WTC11 (cell line): ENCODE results near the gene FSTL4. TPM values are rescaled to one million over a fixed set of nuclear protein-coding genes. Genes with fewer than 3 reads are reported as not detected.

Source experiments
- ATAC-seq: fragments of 200-7000 bp; cut with Tn5 transposase; 2 replicates; pipeline ENCODE4 v1.10.0; 2021; ENCODE audit warnings: mild to moderate bottlenecking, moderate library complexity
- CTCF ChIA-PET: fragments of 300-600 bp; sonication (Branson Sonifier 250); formaldehyde crosslinking; loops from one replicate; lab custom pipeline; 2021; ENCODE audit warnings: antibody characterized with exemption; lab: Charles Lee
- POLR2A ChIA-PET: fragments of 350-600 bp; sonication (Branson Sonifier 250); formaldehyde crosslinking; loops from one replicate; lab custom pipeline; 2021; ENCODE audit warnings: antibody characterized with exemption; lab: Charles Lee
- DNase-seq: peaks from one replicate; pipeline ENCODE4 v3.0.0; 2021; ENCODE audit warnings: low spot score
- H3K27ac Mint-ChIP-seq: 2 replicates; pipeline ENCODE4 v1.8.0; 2021; ENCODE audit warnings: mixed read lengths
- H3K27me3 Mint-ChIP-seq: 2 replicates; pipeline ENCODE4 v1.8.0; 2021; ENCODE audit warnings: low read depth, mild to moderate bottlenecking, moderate library complexity, mixed read lengths
- H3K36me3 Mint-ChIP-seq: 2 replicates; pipeline ENCODE4 v1.8.0; 2021; ENCODE audit warnings: mixed read lengths
- H3K4me1 Mint-ChIP-seq: 2 replicates; pipeline ENCODE4 v1.8.0; 2022; ENCODE audit warnings: mixed read lengths
- H3K4me3 Mint-ChIP-seq: 2 replicates; pipeline ENCODE4 v1.8.0; 2021; ENCODE audit warnings: mild to moderate bottlenecking, moderate library complexity, mixed read lengths
- H3K9me3 Mint-ChIP-seq: 2 replicates; pipeline ENCODE4 v1.8.0; 2021; ENCODE audit warnings: mixed read lengths
- ESRRA ChIP-seq: sonication (generic); formaldehyde crosslinking; IDR thresholded peaks from 2 replicates; pipeline ENCODE4 v1.8.1; 2022; ENCODE audit warnings: mild to moderate bottlenecking, missing genetic modification reagents, borderline replicate concordance
- JAZF1 ChIP-seq: fragments of 250-450 bp; sonication (Bioruptor Pico); IDR thresholded peaks from 2 replicates; pipeline ENCODE4 v1.9.0; 2021; ENCODE audit warnings: moderate library complexity, mild to moderate bottlenecking, inconsistent platforms
- KAT7 ChIP-seq: sonication (generic); formaldehyde crosslinking; IDR thresholded peaks from 2 replicates; pipeline ENCODE4 v1.8.1; 2023; ENCODE audit warnings: missing genetic modification reagents, mild to moderate bottlenecking, borderline replicate concordance
- NFE2L1 ChIP-seq: sonication (generic); formaldehyde crosslinking; IDR thresholded peaks from 2 replicates; pipeline ENCODE4 v1.8.1; 2023; ENCODE audit warnings: missing genetic modification reagents
- NR2C2 ChIP-seq: sonication (generic); formaldehyde crosslinking; IDR thresholded peaks from 2 replicates; pipeline ENCODE4 v1.8.0; 2022; ENCODE audit warnings: mild to moderate bottlenecking, missing genetic modification reagents
- NR3C1 ChIP-seq: sonication (generic); formaldehyde crosslinking; conservative IDR thresholded peaks from 2 replicates; pipeline ENCODE4 v1.8.1; 2023; ENCODE audit warnings: low read depth, mild to moderate bottlenecking, missing genetic modification reagents
- RORB ChIP-seq: fragments of 250-450 bp; sonication (Bioruptor Pico); IDR thresholded peaks from 2 replicates; pipeline ENCODE4 v1.9.0; 2021; ENCODE audit warnings: mild to moderate bottlenecking
- ZNF317 ChIP-seq: sonication (generic); formaldehyde crosslinking; IDR thresholded peaks from 2 replicates; pipeline ENCODE4 v1.8.1; 2023; ENCODE audit warnings: low read depth, mild to moderate bottlenecking, moderate library complexity, missing genetic modification reagents, borderline replicate concordance
- total RNA-seq: library from RNA; stranded (reverse); gene quantifications from 3 replicates; pipeline ENCODE4 v1.2.3, GENCODE V29; 2021
- TF ChIP-seq, protein P1 (sequence below): fragments of 250-450 bp; sonication (Bioruptor Pico); IDR thresholded peaks from 2 replicates; pipeline ENCODE4 v2.1.2; 2022; ENCODE audit warnings: mild to moderate bottlenecking, moderate library complexity
- TF ChIP-seq, protein P2 (sequence below): fragments of 250-450 bp; sonication (Bioruptor Pico); IDR thresholded peaks from 2 replicates; pipeline ENCODE4 v1.9.0; 2021; ENCODE audit warnings: mild to moderate bottlenecking, borderline replicate concordance
- TF ChIP-seq, protein P3 (sequence below): fragments of 250-450 bp; sonication (Bioruptor Pico); IDR thresholded peaks from 2 replicates; pipeline ENCODE4 v1.9.0; 2021; ENCODE audit warnings: mild to moderate bottlenecking
- TF ChIP-seq, protein P4 (sequence below): sonication (generic); formaldehyde crosslinking; IDR thresholded peaks from 2 replicates; pipeline ENCODE4 v1.8.0; 2022; ENCODE audit warnings: mild to moderate bottlenecking, missing genetic modification reagents
- TF ChIP-seq, protein P5 (sequence below): fragments of 250-450 bp; sonication (Bioruptor Pico); conservative IDR thresholded peaks from 2 replicates; pipeline ENCODE4 v1.9.0; 2021; ENCODE audit warnings: mild to moderate bottlenecking
- TF ChIP-seq, protein P6 (sequence below): sonication (generic); formaldehyde crosslinking; IDR thresholded peaks from 2 replicates; pipeline ENCODE4 v1.8.1; 2023; ENCODE audit warnings: mild to moderate bottlenecking, missing genetic modification reagents

FSTL4 gene
- total RNA-seq, 1 experiment from 2014 or later, result 6.1 TPM

DNA sequence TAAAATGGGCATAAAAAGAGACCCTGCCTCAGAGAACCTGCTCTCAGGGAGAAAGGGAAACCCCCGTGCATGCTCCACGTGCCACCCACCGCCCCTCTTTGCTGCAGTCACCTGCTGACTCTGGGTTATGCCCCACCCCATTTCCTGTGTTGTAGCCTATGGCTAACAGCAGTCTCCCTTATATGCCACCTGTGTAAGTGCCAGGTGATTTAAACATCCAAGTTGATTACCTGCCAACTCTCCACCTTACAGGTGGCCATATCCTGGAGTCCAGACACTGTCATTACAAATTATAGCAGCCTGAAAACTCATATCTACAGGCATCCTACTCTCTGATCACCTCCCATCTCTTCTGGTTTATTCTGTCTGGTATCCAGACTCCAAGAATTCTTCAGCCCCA is 318.0 kb downstream of the FSTL4 start:
- Mint-ChIP-seq H3K27ac (no peak overlapping the region), H3K36me3 (no peaks in the 10 kb centered on the region), H3K9me3 (no peaks in the 10 kb centered on the region), H3K27me3 (no peaks in the 10 kb centered on the region), H3K4me3 (no peak overlapping the region), H3K4me1 (peaks cover 4% of the 10 kb centered on the region; the same call in 1 of the 2 replicates)
- TF ChIP-seq, protein P1, sequence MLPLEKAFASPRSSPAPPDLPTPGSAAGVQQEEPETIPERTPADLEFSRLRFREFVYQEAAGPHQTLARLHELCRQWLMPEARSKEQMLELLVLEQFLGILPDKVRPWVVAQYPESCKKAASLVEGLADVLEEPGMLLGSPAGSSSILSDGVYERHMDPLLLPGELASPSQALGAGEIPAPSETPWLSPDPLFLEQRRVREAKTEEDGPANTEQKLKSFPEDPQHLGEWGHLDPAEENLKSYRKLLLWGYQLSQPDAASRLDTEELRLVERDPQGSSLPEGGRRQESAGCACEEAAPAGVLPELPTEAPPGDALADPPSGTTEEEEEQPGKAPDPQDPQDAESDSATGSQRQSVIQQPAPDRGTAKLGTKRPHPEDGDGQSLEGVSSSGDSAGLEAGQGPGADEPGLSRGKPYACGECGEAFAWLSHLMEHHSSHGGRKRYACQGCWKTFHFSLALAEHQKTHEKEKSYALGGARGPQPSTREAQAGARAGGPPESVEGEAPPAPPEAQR (CRISPR knock-in tag), result no peak
- TF ChIP-seq, protein P2, sequence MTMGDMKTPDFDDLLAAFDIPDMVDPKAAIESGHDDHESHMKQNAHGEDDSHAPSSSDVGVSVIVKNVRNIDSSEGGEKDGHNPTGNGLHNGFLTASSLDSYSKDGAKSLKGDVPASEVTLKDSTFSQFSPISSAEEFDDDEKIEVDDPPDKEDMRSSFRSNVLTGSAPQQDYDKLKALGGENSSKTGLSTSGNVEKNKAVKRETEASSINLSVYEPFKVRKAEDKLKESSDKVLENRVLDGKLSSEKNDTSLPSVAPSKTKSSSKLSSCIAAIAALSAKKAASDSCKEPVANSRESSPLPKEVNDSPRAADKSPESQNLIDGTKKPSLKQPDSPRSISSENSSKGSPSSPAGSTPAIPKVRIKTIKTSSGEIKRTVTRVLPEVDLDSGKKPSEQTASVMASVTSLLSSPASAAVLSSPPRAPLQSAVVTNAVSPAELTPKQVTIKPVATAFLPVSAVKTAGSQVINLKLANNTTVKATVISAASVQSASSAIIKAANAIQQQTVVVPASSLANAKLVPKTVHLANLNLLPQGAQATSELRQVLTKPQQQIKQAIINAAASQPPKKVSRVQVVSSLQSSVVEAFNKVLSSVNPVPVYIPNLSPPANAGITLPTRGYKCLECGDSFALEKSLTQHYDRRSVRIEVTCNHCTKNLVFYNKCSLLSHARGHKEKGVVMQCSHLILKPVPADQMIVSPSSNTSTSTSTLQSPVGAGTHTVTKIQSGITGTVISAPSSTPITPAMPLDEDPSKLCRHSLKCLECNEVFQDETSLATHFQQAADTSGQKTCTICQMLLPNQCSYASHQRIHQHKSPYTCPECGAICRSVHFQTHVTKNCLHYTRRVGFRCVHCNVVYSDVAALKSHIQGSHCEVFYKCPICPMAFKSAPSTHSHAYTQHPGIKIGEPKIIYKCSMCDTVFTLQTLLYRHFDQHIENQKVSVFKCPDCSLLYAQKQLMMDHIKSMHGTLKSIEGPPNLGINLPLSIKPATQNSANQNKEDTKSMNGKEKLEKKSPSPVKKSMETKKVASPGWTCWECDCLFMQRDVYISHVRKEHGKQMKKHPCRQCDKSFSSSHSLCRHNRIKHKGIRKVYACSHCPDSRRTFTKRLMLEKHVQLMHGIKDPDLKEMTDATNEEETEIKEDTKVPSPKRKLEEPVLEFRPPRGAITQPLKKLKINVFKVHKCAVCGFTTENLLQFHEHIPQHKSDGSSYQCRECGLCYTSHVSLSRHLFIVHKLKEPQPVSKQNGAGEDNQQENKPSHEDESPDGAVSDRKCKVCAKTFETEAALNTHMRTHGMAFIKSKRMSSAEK, result no peak
- no peak for TF ChIP-seq RORB (CRISPR knock-in tag)
- TF ChIP-seq NR2C2 (CRISPR knock-in tag), result no peak
- TF ChIP-seq ESRRA (CRISPR knock-in tag), result no peak
- no peak for TF ChIP-seq NR3C1 (CRISPR knock-in tag)
- no peak for TF ChIP-seq ZNF317 (CRISPR knock-in tag)
- TF ChIP-seq, protein P3, sequence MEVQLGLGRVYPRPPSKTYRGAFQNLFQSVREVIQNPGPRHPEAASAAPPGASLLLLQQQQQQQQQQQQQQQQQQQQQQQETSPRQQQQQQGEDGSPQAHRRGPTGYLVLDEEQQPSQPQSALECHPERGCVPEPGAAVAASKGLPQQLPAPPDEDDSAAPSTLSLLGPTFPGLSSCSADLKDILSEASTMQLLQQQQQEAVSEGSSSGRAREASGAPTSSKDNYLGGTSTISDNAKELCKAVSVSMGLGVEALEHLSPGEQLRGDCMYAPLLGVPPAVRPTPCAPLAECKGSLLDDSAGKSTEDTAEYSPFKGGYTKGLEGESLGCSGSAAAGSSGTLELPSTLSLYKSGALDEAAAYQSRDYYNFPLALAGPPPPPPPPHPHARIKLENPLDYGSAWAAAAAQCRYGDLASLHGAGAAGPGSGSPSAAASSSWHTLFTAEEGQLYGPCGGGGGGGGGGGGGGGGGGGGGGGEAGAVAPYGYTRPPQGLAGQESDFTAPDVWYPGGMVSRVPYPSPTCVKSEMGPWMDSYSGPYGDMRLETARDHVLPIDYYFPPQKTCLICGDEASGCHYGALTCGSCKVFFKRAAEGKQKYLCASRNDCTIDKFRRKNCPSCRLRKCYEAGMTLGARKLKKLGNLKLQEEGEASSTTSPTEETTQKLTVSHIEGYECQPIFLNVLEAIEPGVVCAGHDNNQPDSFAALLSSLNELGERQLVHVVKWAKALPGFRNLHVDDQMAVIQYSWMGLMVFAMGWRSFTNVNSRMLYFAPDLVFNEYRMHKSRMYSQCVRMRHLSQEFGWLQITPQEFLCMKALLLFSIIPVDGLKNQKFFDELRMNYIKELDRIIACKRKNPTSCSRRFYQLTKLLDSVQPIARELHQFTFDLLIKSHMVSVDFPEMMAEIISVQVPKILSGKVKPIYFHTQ, result no peak
- TF ChIP-seq, protein P4, sequence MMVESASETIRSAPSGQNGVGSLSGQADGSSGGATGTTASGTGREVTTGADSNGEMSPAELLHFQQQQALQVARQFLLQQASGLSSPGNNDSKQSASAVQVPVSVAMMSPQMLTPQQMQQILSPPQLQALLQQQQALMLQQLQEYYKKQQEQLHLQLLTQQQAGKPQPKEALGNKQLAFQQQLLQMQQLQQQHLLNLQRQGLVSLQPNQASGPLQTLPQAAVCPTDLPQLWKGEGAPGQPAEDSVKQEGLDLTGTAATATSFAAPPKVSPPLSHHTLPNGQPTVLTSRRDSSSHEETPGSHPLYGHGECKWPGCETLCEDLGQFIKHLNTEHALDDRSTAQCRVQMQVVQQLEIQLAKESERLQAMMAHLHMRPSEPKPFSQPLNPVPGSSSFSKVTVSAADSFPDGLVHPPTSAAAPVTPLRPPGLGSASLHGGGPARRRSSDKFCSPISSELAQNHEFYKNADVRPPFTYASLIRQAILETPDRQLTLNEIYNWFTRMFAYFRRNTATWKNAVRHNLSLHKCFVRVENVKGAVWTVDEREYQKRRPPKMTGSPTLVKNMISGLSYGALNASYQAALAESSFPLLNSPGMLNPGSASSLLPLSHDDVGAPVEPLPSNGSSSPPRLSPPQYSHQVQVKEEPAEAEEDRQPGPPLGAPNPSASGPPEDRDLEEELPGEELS (CRISPR knock-in tag), result no peak
- TF ChIP-seq NFE2L1 (CRISPR knock-in tag), result no peak
- no peak for TF ChIP-seq JAZF1 (CRISPR knock-in tag)
- TF ChIP-seq, protein P5, sequence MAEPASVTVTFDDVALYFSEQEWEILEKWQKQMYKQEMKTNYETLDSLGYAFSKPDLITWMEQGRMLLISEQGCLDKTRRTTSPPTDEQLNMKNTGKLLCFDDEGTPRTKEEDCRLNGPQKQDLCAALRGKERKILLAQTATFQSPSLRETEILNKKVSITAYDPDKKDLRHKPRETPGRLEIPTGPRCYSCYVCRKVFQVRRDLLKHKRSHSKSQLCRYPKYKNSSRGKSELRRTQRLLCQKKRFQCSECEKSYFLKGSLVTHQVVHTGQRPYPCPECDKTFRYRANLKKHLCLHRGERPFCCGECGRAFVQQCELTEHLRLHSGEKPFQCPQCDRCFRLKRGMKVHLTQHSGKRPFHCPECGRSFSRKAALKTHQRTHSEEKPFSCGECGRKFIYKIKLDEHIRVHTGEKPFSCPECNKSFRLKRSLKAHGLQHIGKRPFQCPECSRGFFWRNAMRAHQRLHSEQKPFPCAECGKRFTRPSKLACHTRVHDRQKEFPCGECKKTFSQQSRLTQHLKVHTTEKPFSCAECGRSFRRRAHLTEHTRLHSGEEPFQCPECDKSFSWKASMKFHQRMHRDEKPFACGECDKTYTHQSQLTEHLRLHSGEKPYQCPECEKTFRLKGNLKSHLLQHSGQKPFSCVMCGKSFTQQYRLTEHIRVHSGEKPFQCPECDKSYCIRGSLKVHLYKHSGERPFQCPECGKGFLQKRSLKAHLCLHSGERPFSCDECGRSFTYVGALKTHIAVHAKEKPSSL (CRISPR knock-in tag), result no peak
- TF ChIP-seq, protein P6, sequence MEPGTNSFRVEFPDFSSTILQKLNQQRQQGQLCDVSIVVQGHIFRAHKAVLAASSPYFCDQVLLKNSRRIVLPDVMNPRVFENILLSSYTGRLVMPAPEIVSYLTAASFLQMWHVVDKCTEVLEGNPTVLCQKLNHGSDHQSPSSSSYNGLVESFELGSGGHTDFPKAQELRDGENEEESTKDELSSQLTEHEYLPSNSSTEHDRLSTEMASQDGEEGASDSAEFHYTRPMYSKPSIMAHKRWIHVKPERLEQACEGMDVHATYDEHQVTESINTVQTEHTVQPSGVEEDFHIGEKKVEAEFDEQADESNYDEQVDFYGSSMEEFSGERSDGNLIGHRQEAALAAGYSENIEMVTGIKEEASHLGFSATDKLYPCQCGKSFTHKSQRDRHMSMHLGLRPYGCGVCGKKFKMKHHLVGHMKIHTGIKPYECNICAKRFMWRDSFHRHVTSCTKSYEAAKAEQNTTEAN (CRISPR knock-in tag), result no peak
- TF ChIP-seq KAT7 (CRISPR knock-in tag), result no peak
- CTCF ChIA-PET, result no interaction called here
- ATAC-seq, result no peak
- POLR2A ChIA-PET, result no interaction called here
- no peak for DNase-seq
